Lung microvascular endothelial cell (primary cell): ENCODE measurements around the gene VPS11. TPM values are rescaled to one million over a fixed set of nuclear protein-coding genes. Genes with fewer than 3 reads are reported as not detected.
"Not testable (repeated sequence)": the region's sequence is repeated elsewhere in the genome, so short reads cannot be mapped to it uniquely, and the experiment has no call there.

ENCODE experiments used
- DNase-seq, 2 donors: peaks; one replicate each; pipeline versions ENCODE4 v3.0.0 to v3.0.0-alpha.2; 2010; ENCODE audit warnings: low read depth in 2 of 2
- total RNA-seq: library from RNA; depleted of rRNA; stranded (reverse); fragments of >200 nt; gene quantifications from 2 replicates; pipeline ENCODE4 v1.2.1, GENCODE V29; 2014

VPS11 gene
- total RNA-seq, 1 donor from 2014 or later: 23.4 TPM

- DNase-seq: not testable (repeated sequence)
Observed at GRCh38 chr11:119103161-119103664, 35.6 kb downstream of the VPS11 start.

DNA sequence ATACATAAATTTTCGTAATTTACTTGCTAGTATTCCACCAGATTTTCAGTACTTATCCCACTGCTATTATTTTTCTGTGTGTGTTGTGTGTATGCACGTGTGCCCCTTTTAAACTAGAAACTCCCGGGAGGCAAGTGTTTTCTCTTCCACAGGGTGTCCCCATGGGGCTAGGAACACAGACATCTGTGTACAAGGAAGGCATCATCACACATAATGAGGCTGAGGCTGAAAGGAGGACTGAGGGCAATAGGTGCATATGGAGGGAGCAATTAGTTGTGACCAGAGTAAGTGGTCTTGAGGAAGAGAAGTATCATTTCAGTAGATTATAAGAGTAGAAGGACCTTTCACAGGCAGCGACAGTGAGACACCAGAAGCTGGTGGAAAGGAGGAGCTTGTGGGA lies 36.2 kb downstream of the VPS11 start:
- peak in 1 of 2 donors; percentile 42 for DNase-seq

GRCh38 chr11:119106564-119107537 lies 39.2 kb downstream of the VPS11 start, which contains the start of gene C2CD2L:
C2CD2L (plus strand) TSS chr11:119107344; CDS start chr11:119107742, 398 bp downstream.
- DNase-seq: peak; percentile 85 to 86

DNA sequence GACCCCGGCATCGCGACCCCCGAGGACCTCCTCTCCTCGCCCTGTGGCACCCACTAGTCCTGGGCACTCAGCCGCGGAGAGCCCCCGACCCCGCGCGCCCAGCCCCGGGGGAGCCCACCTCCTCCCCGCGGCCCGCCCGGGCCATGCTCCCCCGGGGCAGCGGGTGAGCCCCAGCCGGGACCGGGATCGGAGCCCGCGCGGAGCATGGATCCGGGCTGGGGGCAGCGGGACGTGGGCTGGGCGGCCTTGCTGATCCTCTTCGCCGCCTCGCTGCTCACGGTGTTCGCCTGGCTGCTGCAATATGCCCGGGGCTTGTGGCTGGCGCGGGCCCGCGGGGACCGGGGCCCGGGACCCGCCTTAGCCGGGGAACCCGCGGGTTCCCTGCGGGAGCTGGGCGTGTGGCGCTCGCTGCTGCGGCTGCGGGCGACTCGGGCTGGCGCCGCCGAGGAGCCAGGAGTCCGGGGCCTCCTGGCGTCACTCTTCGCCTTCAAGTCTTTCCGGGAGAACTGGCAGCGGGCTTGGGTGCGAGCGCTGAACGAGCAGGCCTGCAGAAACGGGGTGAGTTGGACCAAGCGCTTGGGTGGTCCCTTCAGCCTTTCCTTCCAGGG lies 40.0 kb downstream of the VPS11 start:
- DNase-seq: peak in 1 of 2 donors; percentile 27

DNA sequence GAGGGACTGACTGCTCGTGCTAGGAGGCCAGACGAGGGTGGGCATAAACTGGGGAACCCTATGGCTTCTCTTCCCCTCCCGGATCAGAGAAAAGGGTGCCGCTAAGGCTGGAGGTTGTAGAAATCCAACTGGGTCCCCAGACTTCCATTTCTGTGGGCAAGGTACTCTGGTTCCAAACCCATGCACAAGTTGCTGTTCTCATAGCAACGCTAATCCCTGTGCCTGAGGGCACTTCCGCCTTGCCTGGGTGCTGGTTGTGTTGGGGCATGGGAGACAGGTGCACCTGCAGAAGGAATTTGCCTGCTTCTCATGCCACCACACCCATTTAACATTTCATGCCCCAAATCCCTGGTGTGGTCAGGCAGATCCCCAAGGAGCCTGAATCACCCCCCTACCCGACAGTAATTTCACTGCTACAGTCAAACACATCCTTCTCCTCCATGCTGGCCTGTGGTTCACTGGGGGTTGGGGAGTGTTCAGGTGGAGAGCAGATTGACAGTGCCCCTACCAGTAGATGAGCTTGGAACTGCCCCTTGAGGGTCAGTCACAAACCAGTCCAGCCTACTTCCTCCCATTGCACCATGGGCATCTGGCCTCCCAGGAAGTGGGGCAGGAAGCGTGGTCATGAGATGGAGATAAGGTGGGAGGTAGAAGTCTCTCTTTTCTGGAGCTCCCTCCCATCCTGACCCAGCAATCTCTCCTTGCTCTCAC lies 40.7 kb downstream of the VPS11 start:
- no peak for DNase-seq

- no peak for DNase-seq
Observed at GRCh38 chr11:119108857-119109221, 41.2 kb downstream of the VPS11 start.

GRCh38 chr11:119109843-119110242 lies 42.2 kb downstream of the VPS11 start:
- DNase-seq: no peak

DNA sequence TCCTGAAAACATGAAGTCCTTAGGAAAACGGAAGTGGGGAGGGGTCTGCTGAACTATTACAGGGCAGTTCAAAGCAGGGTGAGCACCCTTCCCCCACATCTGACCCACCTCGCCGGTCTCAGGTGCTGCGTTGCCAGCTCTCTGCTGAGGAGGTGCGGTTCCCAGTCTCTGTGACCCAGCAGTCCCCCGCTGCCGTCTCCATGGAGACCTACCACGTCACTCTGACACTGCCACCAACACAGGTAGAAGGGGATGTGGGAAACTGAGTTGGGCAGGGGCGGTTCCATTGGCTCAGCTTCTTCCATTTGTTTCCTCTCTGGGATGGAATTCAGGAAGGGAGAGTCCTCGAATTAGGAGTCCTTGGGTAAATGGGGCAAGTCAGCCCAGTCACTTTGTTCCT lies 42.8 kb downstream of the VPS11 start:
- no peak for DNase-seq

DNA sequence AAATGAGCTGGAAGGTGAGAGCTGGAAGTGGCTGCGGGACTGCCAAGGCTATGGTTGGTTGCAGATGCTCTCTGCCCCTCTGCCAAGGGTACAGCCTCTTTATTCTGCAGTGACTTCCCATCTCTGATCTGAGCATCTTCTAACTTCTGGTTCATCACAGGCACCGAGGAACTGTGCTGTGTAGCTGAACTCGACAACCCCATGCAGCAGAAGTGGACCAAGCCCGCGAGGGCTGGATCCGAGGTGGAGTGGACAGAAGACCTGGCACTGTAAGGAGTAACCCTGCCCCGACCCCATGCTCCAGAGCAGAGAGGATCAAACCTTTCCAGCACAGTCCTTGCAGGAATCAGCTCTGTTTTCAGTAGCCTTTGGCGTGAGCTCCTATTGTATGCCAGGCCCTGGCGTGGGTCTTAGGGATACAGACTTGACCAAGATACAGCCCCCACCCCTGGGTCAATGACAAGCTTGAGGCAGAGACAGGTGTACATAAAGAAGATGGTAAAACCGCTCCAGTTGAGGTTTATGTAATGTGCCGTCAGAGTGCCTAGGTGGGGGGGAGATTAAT lies 43.8 kb downstream of the VPS11 start:
- no peak for DNase-seq

GRCh38 chr11:119112314-119113020 lies 44.8 kb downstream of the VPS11 start:
- DNase-seq: no peak

DNA sequence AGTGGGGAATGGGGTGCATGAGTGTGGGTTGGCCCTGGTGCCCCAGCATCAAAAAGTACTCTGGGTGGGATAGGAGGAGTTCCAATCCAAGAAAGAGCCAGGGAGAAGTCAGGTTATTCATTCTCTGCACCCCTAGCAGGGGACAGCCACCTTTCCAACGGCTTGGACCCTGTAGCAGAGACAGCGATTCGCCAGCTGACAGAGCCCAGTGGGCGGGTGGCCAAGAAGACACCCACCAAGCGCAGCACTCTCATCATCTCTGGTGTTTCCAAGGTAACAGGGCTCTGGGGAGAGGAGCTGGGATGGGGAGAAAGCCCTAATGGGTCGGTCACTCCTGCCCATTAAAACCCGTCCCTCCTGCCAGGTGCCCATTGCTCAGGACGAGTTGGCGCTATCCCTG lies 46.1 kb downstream of the VPS11 start:
- DNase-seq: no peak

GRCh38 chr11:119114351-119114750 lies 46.7 kb downstream of the VPS11 start:
- DNase-seq: peak in 1 of 2 donors; percentile 53

DNA sequence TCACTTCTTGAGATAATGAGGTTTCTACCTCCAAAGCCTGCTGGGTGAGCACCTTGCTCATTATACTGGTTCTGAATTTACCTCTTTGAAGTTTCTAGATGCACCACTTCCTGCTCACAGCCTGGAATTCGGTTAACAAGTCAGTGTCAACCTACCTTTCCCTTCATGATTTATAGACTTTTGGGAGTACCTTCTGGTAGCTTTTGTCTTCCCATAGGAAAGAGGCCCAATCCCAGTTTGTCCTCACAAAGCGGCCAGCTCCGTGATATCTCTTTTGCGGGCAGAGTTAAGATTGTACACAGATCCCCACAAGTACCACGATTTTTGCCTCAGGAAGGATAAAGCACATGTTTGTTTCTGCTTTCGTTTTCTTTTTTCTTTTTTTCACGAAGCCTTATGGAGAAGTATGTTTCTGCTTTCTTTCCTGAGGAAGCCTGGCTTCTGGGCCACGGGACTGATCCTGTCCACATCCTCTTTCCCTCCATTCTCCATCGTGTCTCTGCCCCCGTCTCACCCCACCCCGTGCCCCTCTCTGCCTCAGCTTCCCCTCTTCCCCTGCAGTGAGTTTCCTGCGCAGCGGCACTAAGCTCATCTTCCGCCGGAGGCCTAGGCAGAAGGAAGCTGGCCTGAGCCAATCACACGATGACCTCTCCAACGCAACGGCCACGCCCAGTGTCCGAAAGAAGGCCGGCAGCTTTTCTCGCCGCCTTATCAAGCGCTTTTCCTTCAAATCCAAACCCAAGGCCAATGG lies 48.0 kb downstream of the VPS11 start:
- no peak for DNase-seq

GRCh38 chr11:119116235-119116594 lies 48.6 kb downstream of the VPS11 start:
- no peak for DNase-seq

DNA sequence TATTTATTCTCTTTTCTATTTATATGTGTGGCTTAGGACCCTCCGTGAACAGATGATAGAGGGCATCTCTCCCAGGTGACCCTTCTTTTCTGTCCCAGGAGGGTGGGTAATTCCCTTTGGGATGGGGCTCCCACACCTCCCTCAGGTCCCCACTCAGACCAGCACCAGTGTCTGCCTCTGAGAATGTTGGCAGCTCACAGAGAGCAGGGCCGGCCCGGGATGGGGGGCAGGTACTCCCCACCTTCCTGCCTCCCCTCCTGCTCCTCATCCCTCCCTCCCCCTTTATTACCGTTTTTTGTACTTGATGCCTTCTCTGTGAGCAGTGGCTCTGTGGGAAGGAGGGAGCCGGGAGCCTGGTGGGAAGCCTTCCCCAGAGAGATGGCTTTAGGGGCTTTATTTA lies 49.0 kb downstream of the VPS11 start:
- no peak for DNase-seq

GRCh38 chr11:119117004-119117706 lies 49.5 kb downstream of the VPS11 start:
- no peak for DNase-seq

DNA sequence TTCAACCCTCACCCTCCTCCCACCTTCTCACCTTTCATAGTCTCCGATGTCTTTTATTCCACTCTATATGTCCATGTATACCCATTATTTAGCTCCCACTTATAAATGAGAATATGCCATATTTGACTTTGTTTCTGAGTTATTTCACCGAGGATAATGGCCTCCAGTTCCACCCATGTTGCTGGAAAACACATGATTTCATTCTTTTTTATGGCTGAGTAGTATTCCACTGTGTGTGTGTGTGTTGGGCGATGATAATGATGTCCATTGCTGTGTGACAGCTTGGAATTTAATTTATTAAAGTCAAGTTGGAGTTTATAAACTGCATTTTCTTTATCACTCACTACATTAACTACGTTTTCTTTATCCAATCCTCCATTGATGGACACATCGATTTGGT lies 50.6 kb downstream of the VPS11 start:
- no peak for DNase-seq

GRCh38 chr11:119118946-119119345 lies 51.3 kb downstream of the VPS11 start:
- DNase-seq: no peak

DNA sequence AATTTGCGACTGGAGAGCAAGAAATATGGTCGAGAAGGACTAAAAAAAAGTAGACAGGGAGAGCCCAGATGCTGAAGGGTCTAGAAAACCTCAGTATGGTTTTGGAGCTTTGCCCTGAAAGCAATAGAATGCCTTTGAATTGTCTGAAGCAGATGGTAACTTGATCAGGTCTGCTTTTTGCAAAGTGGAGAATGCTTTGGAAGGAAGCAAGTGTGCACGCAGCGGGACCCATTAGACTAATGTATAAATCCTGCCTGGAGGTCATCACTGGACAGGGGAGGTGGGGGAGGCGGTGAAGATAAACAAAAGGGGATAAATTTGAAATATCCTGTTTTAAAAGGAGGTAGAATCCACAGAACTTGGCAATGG lies 53.0 kb downstream of the VPS11 start:
- DNase-seq: peak in 1 of 2 donors; percentile 21
